Measurements from ENCODE around the gene TENM4.

- TF ChIP-seq CTCF (IDR thresholded peaks at IDR 0.05) (no peak), POLR2A (IDR thresholded peaks at IDR 0.05) (no peak)
These were observed 247.0 kb downstream of the TENM4 start for GRCh38 chr11:79193663-79194310.
